Activated CD8-positive, alpha-beta T cell treated with anti-CD3 and anti-CD28 coated beads for 36 hours (primary cell): ENCODE results near the gene CELA2A. TPM values are rescaled to one million over a fixed set of nuclear protein-coding genes. Genes with fewer than 3 reads are reported as not detected.
A peak's percentile ranks its signal among the peaks of the same experiment; 100 is the strongest.
"Not testable (repeated sequence)": the region's sequence is repeated elsewhere in the genome, so short reads cannot be mapped to it uniquely, and the experiment has no call there.

Experiments
- ATAC-seq: fragments of 200-7000 bp; cut with Tn5 transposase; one replicate; pipeline ENCODE4 v1.10.0; 2021; ENCODE audit warnings: mild to moderate bottlenecking, moderate library complexity
- CTCF ChIA-PET: fragments of 350-600 bp; sonication (Branson Sonifier 250); formaldehyde crosslinking; loops from one replicate; lab custom pipeline; 2021; ENCODE audit warnings: antibody characterized with exemption; lab: Charles Lee
- POLR2A ChIA-PET: fragments of 350-600 bp; sonication (Branson Sonifier 250); formaldehyde crosslinking; loops from one replicate; lab custom pipeline; 2021; ENCODE audit warnings: antibody characterized with exemption; lab: Charles Lee
- DNase-seq: peaks from one replicate; pipeline ENCODE4 v3.0.0-alpha.2; 2020
- H3K27ac Mint-ChIP-seq: one replicate; pipeline ENCODE4 v1.8.0; 2021; ENCODE audit warnings: mild to moderate bottlenecking, mixed read lengths
- H3K27me3 Mint-ChIP-seq: one replicate; pipeline ENCODE4 v1.8.0; 2021; ENCODE audit warnings: mixed read lengths
- H3K36me3 Mint-ChIP-seq: one replicate; pipeline ENCODE4 v1.8.0; 2021; ENCODE audit warnings: low read depth, mixed read lengths
- H3K4me1 Mint-ChIP-seq: one replicate; pipeline ENCODE4 v1.8.0; 2021; ENCODE audit warnings: low read depth, mixed read lengths
- H3K4me3 Mint-ChIP-seq: one replicate; pipeline ENCODE4 v1.8.0; 2021; ENCODE audit warnings: mild to moderate bottlenecking, moderate library complexity, mixed read lengths
- H3K9me3 Mint-ChIP-seq: one replicate; pipeline ENCODE4 v1.8.0; 2021; ENCODE audit warnings: mixed read lengths
- CTCF ChIP-seq: fragments of 200-600 bp; IDR thresholded peaks from one replicate; pipeline ENCODE4 v1.8.0; 2022; ENCODE audit warnings: antibody characterized with exemption, mild to moderate bottlenecking
- intact Hi-C: fragments of 100-400 bp; cut with micrococcal nuclease; formaldehyde crosslinking; loops from one replicate; pipeline ENCODE4 v1.10.0; 2022
- total RNA-seq, 2 experiments: library from RNA; stranded (reverse); gene quantifications; one replicate each; pipeline ENCODE4 v1.2.3, GENCODE V29; 2021

The CELA2A gene
- total RNA-seq, 2 experiments from 2014 or later, result not detected

- no peak overlapping the region for H3K4me3 Mint-ChIP-seq
- H3K27me3 Mint-ChIP-seq, result no peaks in the 10 kb centered on the region
- H3K4me1 Mint-ChIP-seq, result peaks cover 20% of the 10 kb centered on the region
- TF ChIP-seq CTCF, result no peak
- ATAC-seq (no peak), DNase-seq (no peak)
- no peak overlapping the region for H3K27ac Mint-ChIP-seq
- H3K9me3 Mint-ChIP-seq, result no peaks in the 10 kb centered on the region
- ChIA-PET POLR2A (interaction anchor here (1.2 kb wide), 1 partner anchor 18 kb away, joined by 3 read pairs; no protein-coding TSS in a partner anchor), CTCF (no interaction called here)
- H3K36me3 Mint-ChIP-seq, result peaks cover 9% of the 10 kb centered on the region
- intact Hi-C loops, result no loop called here
Observed at GRCh38 chr1:15510611-15511405, 54.3 kb downstream of the CELA2A start.

GRCh38 chr1:15513192-15513591 is 56.7 kb downstream of the CELA2A start:
- POLR2A ChIA-PET, result no interaction called here
- intact Hi-C loops, result no loop called here

GRCh38 chr1:15513919-15514318 is 57.4 kb downstream of the CELA2A start:
- Mint-ChIP-seq H3K4me1 (peaks cover 27% of the 10 kb centered on the region), H3K36me3 (peaks cover 20% of the 10 kb centered on the region), H3K27me3 (no peaks in the 10 kb centered on the region), H3K27ac (peak overlapping the region; percentile 16), H3K9me3 (no peaks in the 10 kb centered on the region), H3K4me3 (no peak overlapping the region)
- POLR2A ChIA-PET, result no interaction called here
- no peak for ATAC-seq
- CTCF ChIA-PET, result interaction anchor here (1.2 to 2.3 kb wide), 2 partner anchors 24 to 191 kb away, joined by 3 to 6 read pairs; no protein-coding TSS in a partner anchor
- TF ChIP-seq CTCF, result no peak
- intact Hi-C loops, result no loop called here
- DNase-seq, result no peak

More at GRCh38 chr1:15513192-15513591, 56.7 kb downstream of the CELA2A start:
- CTCF ChIA-PET, result interaction anchor here (2.3 kb wide), 1 partner anchor 190 kb away, joined by 6 read pairs; no protein-coding TSS in a partner anchor
- Mint-ChIP-seq H3K9me3 (no peaks in the 10 kb centered on the region), H3K4me1 (peaks cover 27% of the 10 kb centered on the region), H3K27ac (no peak overlapping the region), H3K4me3 (no peak overlapping the region), H3K27me3 (no peaks in the 10 kb centered on the region), H3K36me3 (peaks cover 20% of the 10 kb centered on the region)
- no peak for ATAC-seq
- TF ChIP-seq CTCF, result no peak
- DNase-seq, result no peak

GRCh38 chr1:15514557-15514956 is 58.0 kb downstream of the CELA2A start:
- ATAC-seq, intact Hi-C loops, H3K4me3 Mint-ChIP-seq, DNase-seq, POLR2A ChIA-PET, H3K27me3 Mint-ChIP-seq, H3K9me3 Mint-ChIP-seq: not testable (repeated sequence)
- H3K4me1 Mint-ChIP-seq, result peaks cover 29% of the 10 kb centered on the region
- H3K36me3 Mint-ChIP-seq, result peaks cover 20% of the 10 kb centered on the region
- CTCF ChIA-PET, result interaction anchor here (1.0 to 2.3 kb wide), 3 partner anchors 9 to 191 kb away, joined by 3 to 6 read pairs (median 4); partner anchors contain the start of gene CASP9
- peak overlapping the region; percentile 16 for H3K27ac Mint-ChIP-seq

- H3K4me1 Mint-ChIP-seq, result peaks cover 29% of the 10 kb centered on the region
- ChIA-PET CTCF (interaction anchor here (1.0 to 2.3 kb wide), 3 partner anchors 9 to 192 kb away, joined by 3 to 6 read pairs (median 4); partner anchors contain the start of gene CASP9), POLR2A (no interaction called here)
- ATAC-seq, result peak; percentile 51
- H3K9me3 Mint-ChIP-seq, result no peaks in the 10 kb centered on the region
- no peak for TF ChIP-seq CTCF
- no peak for DNase-seq
- no peak overlapping the region for H3K4me3 Mint-ChIP-seq
- no peaks in the 10 kb centered on the region for H3K27me3 Mint-ChIP-seq
- intact Hi-C loops, result no loop called here
- H3K27ac Mint-ChIP-seq, result peak overlapping the region; percentile 74
- peaks cover 20% of the 10 kb centered on the region for H3K36me3 Mint-ChIP-seq
Observed at GRCh38 chr1:15515022-15515663, 58.6 kb downstream of the CELA2A start.
